Astrocyte (in vitro differentiated cells and primary cell): Measurements from ENCODE around the gene UST.

Source experiments
- CTCF ChIP-seq: IDR thresholded peaks from 2 replicates; pipeline ENCODE4 v1.5.1; 2011; ENCODE audit warnings: low read depth, mild to moderate bottlenecking, inconsistent platforms, low read length, moderate library complexity; ENCODE audit not compliant: insufficient read depth
- EZH2 ChIP-seq: IDR thresholded peaks from 2 replicates; pipeline ENCODE4 v1.6.1; 2012; ENCODE audit warnings: mild to moderate bottlenecking, low read length, inconsistent platforms; ENCODE audit not compliant: insufficient read depth

GRCh38 chr6:148713921-148714320 is 32.9 kb upstream of the UST start:
- TF ChIP-seq CTCF (no peak), EZH2 (no peak)
